CD4-positive, alpha-beta T cell (primary cell): ENCODE data around the gene DNAH17. TPM values are rescaled to one million over a fixed set of nuclear protein-coding genes. Genes with fewer than 3 reads are reported as not detected.

Source experiments
- ATAC-seq: fragments of 200-7000 bp; cut with Tn5 transposase; one replicate; pipeline ENCODE4 v1.10.0; 2022; ENCODE audit warnings: mild to moderate bottlenecking; ENCODE audit not compliant: poor library complexity
- CTCF ChIA-PET: fragments of 350-600 bp; sonication (Branson Sonifier 250); formaldehyde crosslinking; loops from one replicate; lab custom pipeline; 2021; ENCODE audit warnings: antibody characterized with exemption, inconsistent platforms; lab: Charles Lee
- POLR2A ChIA-PET: fragments of 350-600 bp; sonication (Branson Sonifier 250); formaldehyde crosslinking; loops from one replicate; lab custom pipeline; 2021; ENCODE audit warnings: antibody characterized with exemption, inconsistent platforms; lab: Charles Lee
- DNase-seq, 14 experiments: peaks; one replicate each; pipeline ENCODE4 v3.0.0-alpha.2; 2013 to 2020; ENCODE audit warnings: mixed read lengths in 2 of 14
- H3K27ac ChIP-seq, 2 donors: one replicate each; pipeline versions ENCODE4 v1.5.1 to v1.7.0; 2013; ENCODE audit warnings: low read length in 2 of 2, low read depth in 1 of 2, mild to moderate bottlenecking in 1 of 2
- H3K27me3 ChIP-seq, 2 experiments: 1 replicate in 1 of 2; 2 replicates in 1 of 2; pipeline versions ENCODE4 v1.6.1 to v1.7.0; 2013; ENCODE audit warnings: low read length in 2 of 2, control low read depth in 1 of 2, mild to moderate bottlenecking in 1 of 2, moderate library complexity in 1 of 2; ENCODE audit not compliant: insufficient read depth in 2 of 2, control insufficient read depth in 1 of 2
- H3K36me3 ChIP-seq: one replicate; pipeline ENCODE4 v1.6.1; 2013; ENCODE audit warnings: low read length, control low read depth; ENCODE audit not compliant: insufficient read depth
- H3K4me1 ChIP-seq: one replicate; pipeline ENCODE4 v1.6.1; 2013; ENCODE audit warnings: low read length, control low read depth; ENCODE audit not compliant: insufficient read depth
- H3K4me3 ChIP-seq: one replicate; pipeline ENCODE4 v1.5.1; 2013; ENCODE audit warnings: mild to moderate bottlenecking, low read length, moderate library complexity
- H3K9me3 ChIP-seq, 2 experiments: 1 replicate in 1 of 2; 2 replicates in 1 of 2; pipeline versions ENCODE4 v1.6.1 to v1.7.0; 2013; ENCODE audit warnings: low read length in 2 of 2, mild to moderate bottlenecking in 2 of 2, control low read depth in 1 of 2, moderate library complexity in 1 of 2; ENCODE audit not compliant: control insufficient read depth in 1 of 2, insufficient read depth in 1 of 2
- H3K27ac Mint-ChIP-seq: one replicate; pipeline ENCODE4 v1.8.0; 2020; ENCODE audit warnings: mixed read lengths
- H3K27me3 Mint-ChIP-seq: one replicate; pipeline ENCODE4 v1.8.0; 2021; ENCODE audit warnings: mixed read lengths
- H3K36me3 Mint-ChIP-seq: one replicate; pipeline ENCODE4 v1.8.0; 2021; ENCODE audit warnings: low read depth, mixed read lengths
- H3K4me1 Mint-ChIP-seq: one replicate; pipeline ENCODE4 v1.8.0; 2021; ENCODE audit warnings: low read depth, mixed read lengths
- H3K4me3 Mint-ChIP-seq: one replicate; pipeline ENCODE4 v1.8.0; 2020; ENCODE audit warnings: mild to moderate bottlenecking, mixed read lengths
- H3K9me3 Mint-ChIP-seq: one replicate; pipeline ENCODE4 v1.8.0; 2020; ENCODE audit warnings: mixed read lengths
- CTCF ChIP-seq: fragments of 200-600 bp; IDR thresholded peaks from one replicate; pipeline ENCODE4 v1.8.0; 2022; ENCODE audit warnings: antibody characterized with exemption, mild to moderate bottlenecking
- intact Hi-C, 2 experiments: fragments of 100-400 bp; cut with DNase I in 1 of 2; cut with micrococcal nuclease in 1 of 2; formaldehyde crosslinking; loops; one replicate each; pipeline versions ENCODE4 v1.15.1 to v1.9.0; 2023 to 2025; cut with DNase I, micrococcal nuclease
- total RNA-seq, 174 experiments: library from RNA in 2 of 174; stranded (reverse) in 2 of 174; gene quantifications; one replicate each; pipeline ENCODE4 v1.2.3 and lab custom pipeline; 2021 to 2026

Gene DNAH17
- total RNA-seq, 2 experiments from 2014 or later: 0.14 TPM; not detected in 1

- H3K4me1 Mint-ChIP-seq: no peaks in the 10 kb centered on the region
- no peak overlapping the region for H3K27ac ChIP-seq
- no peaks in the 10 kb centered on the region for H3K27me3 ChIP-seq
- H3K4me1 ChIP-seq: no peaks in the 10 kb centered on the region
- TF ChIP-seq CTCF: no peak
- CTCF ChIA-PET: no interaction called here
- no peak overlapping the region for H3K27ac Mint-ChIP-seq
- POLR2A ChIA-PET: no interaction called here
- H3K36me3 Mint-ChIP-seq: no peaks in the 10 kb centered on the region
- no peaks in the 10 kb centered on the region for H3K36me3 ChIP-seq
- H3K4me3 ChIP-seq: no peak overlapping the region
- H3K27me3 Mint-ChIP-seq: no peaks in the 10 kb centered on the region
- H3K9me3 Mint-ChIP-seq: no peaks in the 10 kb centered on the region
- ATAC-seq (no peak), DNase-seq (no peak)
- intact Hi-C loops: no loop called here
- H3K4me3 Mint-ChIP-seq: no peak overlapping the region
- peaks cover 0 to 7% of the 10 kb centered on the region in 2 experiments for H3K9me3 ChIP-seq
Measured at GRCh38 chr17:78514521-78514920, 62.7 kb downstream of the DNAH17 start.

- POLR2A ChIA-PET: no interaction called here
Measured at GRCh38 chr17:78512976-78513375, 64.2 kb downstream of the DNAH17 start.

GRCh38 chr17:78510141-78511075 is 66.8 kb downstream of the DNAH17 start:
- no peaks in the 10 kb centered on the region for H3K4me1 ChIP-seq
- DNase-seq: no peak
- intact Hi-C loops: no loop called here
- no peak overlapping the region for H3K27ac ChIP-seq
- no peak overlapping the region for H3K27ac Mint-ChIP-seq
- no peak for TF ChIP-seq CTCF
- peaks cover 0 to 7% of the 10 kb centered on the region in 2 experiments for H3K9me3 ChIP-seq
- H3K4me3 Mint-ChIP-seq: no peak overlapping the region
- no peaks in the 10 kb centered on the region for H3K27me3 Mint-ChIP-seq
- no peak overlapping the region for H3K4me3 ChIP-seq
- ChIA-PET POLR2A (no interaction called here), CTCF (no interaction called here)
- no peaks in the 10 kb centered on the region for H3K36me3 ChIP-seq
- no peaks in the 10 kb centered on the region for H3K4me1 Mint-ChIP-seq
- H3K27me3 ChIP-seq: no peaks in the 10 kb centered on the region
- no peaks in the 10 kb centered on the region for H3K36me3 Mint-ChIP-seq
- ATAC-seq: no peak
- no peaks in the 10 kb centered on the region for H3K9me3 Mint-ChIP-seq

More at GRCh38 chr17:78512976-78513375, 64.2 kb downstream of the DNAH17 start:
- Histone ChIP-seq H3K4me3 (no peak overlapping the region), H3K27me3 (no peaks in the 10 kb centered on the region), H3K36me3 (no peaks in the 10 kb centered on the region), H3K27ac (no peak overlapping the region), H3K4me1 (no peaks in the 10 kb centered on the region), H3K9me3 (peaks cover 0 to 7% of the 10 kb centered on the region in 2 experiments)
- ATAC-seq: no peak
- H3K4me3 Mint-ChIP-seq: no peak overlapping the region
- H3K36me3 Mint-ChIP-seq: no peaks in the 10 kb centered on the region
- TF ChIP-seq CTCF: no peak
- DNase-seq: no peak
- H3K9me3 Mint-ChIP-seq: no peaks in the 10 kb centered on the region
- no peak overlapping the region for H3K27ac Mint-ChIP-seq
- no peaks in the 10 kb centered on the region for H3K4me1 Mint-ChIP-seq
- intact Hi-C loops: no loop called here
- CTCF ChIA-PET: no interaction called here
- no peaks in the 10 kb centered on the region for H3K27me3 Mint-ChIP-seq
